ENCODE data around the gene ZNF646.
"Not testable (repeated sequence)": the region's sequence is repeated elsewhere in the genome, so short reads cannot be mapped to it uniquely, and the experiment has no call there.

The ZNF646 gene

GRCh38 chr16:31083981-31084380 lies 9.8 kb downstream of the ZNF646 start:
- DNase-seq (ENCODE audit: low spot score): no peak

- no peak for DNase-seq (ENCODE audit: low spot score)
Observed at GRCh38 chr16:31084584-31085302, 10.5 kb downstream of the ZNF646 start.

- DNase-seq (ENCODE audit: low spot score): no peak
Observed at GRCh38 chr16:31085411-31085810, 11.2 kb downstream of the ZNF646 start.

- no peak for DNase-seq (ENCODE audit: low spot score)
Observed at GRCh38 chr16:31085873-31086628, 11.8 kb downstream of the ZNF646 start.

- DNase-seq (ENCODE audit: low spot score): no peak
Observed at GRCh38 chr16:31086629-31086906, 12.3 kb downstream of the ZNF646 start.

GRCh38 chr16:31087481-31087880 lies 13.3 kb downstream of the ZNF646 start:
- DNase-seq (ENCODE audit: low spot score): no peak

GRCh38 chr16:31087971-31088370 lies 13.7 kb downstream of the ZNF646 start:
- DNase-seq (ENCODE audit: low spot score): no peak

- no peak for DNase-seq (ENCODE audit: low spot score)
Observed at GRCh38 chr16:31088459-31089183, 14.4 kb downstream of the ZNF646 start, which contains the start of gene PRSS53. Gene PRSS53 (minus strand): TSS chr16:31088943. CDS start chr16:31088809, 134 bp downstream.

GRCh38 chr16:31089199-31089598 lies 15.0 kb downstream of the ZNF646 start:
- no peak for DNase-seq (ENCODE audit: low spot score)

- peak; percentile 63 for DNase-seq (ENCODE audit: low spot score)
Observed at GRCh38 chr16:31090540-31090939, 16.3 kb downstream of the ZNF646 start.

GRCh38 chr16:31092330-31092729 lies 18.1 kb downstream of the ZNF646 start:
- DNase-seq (ENCODE audit: low spot score): no peak

GRCh38 chr16:31093132-31093703 lies 19.0 kb downstream of the ZNF646 start:
- peak; percentile 54 for DNase-seq (ENCODE audit: low spot score)

- DNase-seq (ENCODE audit: low spot score): no peak
Observed at GRCh38 chr16:31094088-31094423, 19.8 kb downstream of the ZNF646 start.

- peak; percentile 99 for DNase-seq (ENCODE audit: low spot score)
Observed at GRCh38 chr16:31094424-31095120, 20.4 kb downstream of the ZNF646 start, which contains the start of gene VKORC1. Gene VKORC1 (minus strand): TSS chr16:31094797. CDS start chr16:31094729, 68 bp downstream.

- peak; percentile 31 for DNase-seq (ENCODE audit: low spot score)
Observed at GRCh38 chr16:31099860-31100638, 25.8 kb downstream of the ZNF646 start.

GRCh38 chr16:31100876-31101641 lies 26.8 kb downstream of the ZNF646 start:
- DNase-seq (ENCODE audit: low spot score): not testable (repeated sequence)

GRCh38 chr16:31105677-31106213 lies 31.5 kb downstream of the ZNF646 start:
- DNase-seq (ENCODE audit: low spot score): peak; percentile 76

GRCh38 chr16:31106509-31107464 lies 32.6 kb downstream of the ZNF646 start:
- DNase-seq (ENCODE audit: low spot score): no peak

GRCh38 chr16:31107465-31107867 lies 33.2 kb downstream of the ZNF646 start:
- no peak for DNase-seq (ENCODE audit: low spot score)

Measured in kidney tubule cell (primary cell).